HG03558 (cell line): ENCODE results near the gene TMEM201.
"Not testable (repeated sequence)": the region's sequence is repeated elsewhere in the genome, so short reads cannot be mapped to it uniquely, and the experiment has no call there.

Experiments
- ATAC-seq: cut with Tn5 transposase; IDR thresholded peaks from one replicate; pipeline ENCODE4 v1.9.1; 2021; ENCODE audit warnings: moderate number of reproducible peaks; ENCODE audit not compliant: unreplicated experiment; ENCODE audit errors: extremely low read depth

TMEM201 gene

DNA sequence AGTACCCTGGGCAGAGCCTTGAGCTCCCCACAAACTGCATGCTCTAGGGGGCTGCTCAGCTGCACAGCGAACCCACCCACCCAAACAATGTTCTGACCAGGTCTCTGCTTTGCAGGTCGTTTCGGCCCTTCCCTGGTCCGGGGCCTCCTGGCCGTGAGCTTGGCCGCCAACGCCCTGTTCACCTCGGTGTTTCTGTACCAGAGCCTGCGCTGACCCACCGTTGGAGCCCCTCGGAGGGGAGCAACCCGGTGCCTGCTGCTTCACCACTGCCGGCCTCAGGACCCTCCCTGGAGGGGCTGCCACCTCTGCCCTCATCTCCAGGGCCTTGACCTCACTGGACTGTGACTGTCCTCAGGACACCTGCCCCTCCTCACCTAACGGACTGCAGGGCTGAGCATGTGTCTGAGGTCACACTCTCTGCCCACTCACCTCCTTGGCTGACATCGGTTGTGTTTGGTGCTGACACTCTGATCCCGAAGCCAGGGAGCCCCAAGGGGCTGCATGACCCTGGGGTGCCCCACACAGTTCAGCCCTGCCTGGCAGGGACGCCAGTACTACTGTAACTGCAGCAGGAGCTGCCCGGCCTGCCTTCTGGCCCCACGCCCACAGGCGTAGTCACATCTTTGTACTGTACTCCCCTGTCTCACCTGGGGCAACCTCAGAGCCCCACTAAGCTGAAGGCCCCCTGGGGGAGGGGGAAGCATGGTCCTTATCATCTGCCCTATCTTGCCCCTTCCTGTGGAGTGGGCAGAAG, 24.3 kb downstream of the TMEM201 start:
- ATAC-seq: no peak

DNA sequence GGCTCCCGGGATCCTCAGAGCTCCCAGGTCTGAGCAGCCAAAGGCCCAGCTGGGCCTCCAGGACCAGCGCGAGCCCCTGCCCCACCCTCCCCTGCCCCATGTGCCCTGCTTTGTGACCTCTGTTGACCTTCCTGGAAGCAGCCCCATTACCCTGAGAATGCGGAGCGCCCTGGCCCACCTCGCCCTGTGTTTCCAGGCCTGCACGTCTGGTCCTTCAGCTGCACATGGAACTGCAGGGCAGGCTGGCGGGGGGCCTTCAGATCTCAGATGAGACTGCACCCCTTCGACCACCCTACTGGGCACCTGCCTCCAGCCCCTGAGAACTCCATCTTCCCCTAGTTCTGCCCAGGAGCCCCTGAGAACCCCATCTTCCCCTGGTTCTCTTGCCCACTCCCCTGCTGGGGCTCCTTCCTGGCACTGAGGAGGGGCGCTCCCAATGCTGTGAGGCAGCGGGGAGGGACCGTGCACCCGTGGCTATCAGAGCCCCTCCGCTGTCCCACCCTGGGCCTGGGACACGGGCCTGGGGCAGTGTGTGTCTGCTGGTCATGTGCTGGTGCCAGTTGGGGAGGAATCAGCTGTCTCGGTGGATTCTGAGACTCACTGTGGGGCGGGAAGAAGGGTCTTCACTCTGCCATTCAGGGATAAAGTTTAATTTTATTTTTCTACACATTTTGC, 25.1 kb downstream of the TMEM201 start:
- ATAC-seq: no peak

DNA sequence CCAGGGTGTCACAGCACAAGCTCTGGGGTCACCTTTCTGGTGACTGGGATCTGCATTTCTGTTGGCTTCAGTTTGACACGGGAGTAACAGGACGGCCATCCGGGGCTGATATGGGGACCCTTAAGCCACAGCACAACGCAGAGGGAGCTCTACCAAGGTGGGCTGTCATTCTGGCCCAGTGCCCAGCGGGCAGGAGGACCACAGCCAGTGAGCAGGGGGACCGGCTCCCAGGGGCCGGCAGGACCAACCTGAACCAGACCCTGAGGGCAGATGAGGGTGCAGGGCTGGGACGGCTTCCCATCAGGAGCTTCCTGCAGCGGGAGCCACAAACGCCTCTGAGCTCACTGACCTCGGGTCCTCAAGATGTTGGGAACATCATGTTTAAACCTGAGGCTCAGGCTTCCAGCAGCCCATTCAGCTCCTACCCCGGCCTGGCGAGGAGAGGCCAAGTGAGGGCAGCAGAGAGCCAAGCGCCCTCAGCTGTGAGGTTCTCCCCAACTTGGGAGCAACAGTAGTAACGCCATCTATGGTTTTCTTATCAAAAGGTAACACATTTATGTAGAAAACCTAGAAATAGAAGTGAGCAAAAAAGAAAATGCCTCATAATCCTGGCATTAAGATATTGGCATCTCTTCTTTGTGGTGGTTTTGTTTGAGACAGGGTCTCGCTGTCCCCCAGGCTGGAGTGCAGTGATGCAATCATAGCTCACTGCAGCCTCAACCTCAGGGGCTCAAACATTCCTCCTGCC, 26.8 kb downstream of the TMEM201 start:
- no peak for ATAC-seq

DNA sequence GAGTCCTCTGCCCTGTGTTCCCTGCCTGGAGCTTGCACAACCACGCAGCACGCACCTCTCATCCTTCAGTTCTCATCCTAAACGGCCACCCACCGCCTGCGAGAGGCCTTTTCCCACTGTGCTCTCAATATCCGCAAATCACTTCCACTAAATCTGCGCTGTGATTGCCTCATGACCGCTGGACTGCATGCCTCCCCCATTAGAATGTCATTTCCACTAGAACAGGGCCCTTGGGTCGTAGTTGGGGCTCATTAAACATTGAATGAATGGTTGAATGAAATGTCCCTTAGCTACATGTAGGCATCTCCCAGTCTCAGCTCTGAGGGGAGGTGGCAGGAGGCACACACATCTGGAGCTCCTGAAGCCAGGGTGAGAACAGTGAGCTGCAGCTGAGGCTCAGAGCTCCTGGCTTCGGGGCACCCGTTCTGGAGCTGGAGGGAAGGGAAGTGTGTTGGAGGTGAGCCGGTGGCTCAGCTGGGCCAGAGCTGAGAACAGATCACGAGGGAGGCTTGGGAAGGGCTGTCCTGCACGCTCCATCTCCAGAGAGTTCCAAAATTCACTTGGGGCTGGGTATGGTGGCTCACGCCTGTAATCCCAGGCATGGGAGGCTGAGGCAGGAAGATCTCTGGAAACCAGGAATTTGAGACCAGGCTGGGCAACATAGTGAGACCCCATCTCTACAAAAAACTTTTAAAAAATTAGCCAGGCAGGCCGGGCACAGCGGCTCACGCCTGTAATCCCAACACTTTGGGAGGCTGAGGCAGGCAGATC, 30.4 kb downstream of the TMEM201 start:
- no peak for ATAC-seq

DNA sequence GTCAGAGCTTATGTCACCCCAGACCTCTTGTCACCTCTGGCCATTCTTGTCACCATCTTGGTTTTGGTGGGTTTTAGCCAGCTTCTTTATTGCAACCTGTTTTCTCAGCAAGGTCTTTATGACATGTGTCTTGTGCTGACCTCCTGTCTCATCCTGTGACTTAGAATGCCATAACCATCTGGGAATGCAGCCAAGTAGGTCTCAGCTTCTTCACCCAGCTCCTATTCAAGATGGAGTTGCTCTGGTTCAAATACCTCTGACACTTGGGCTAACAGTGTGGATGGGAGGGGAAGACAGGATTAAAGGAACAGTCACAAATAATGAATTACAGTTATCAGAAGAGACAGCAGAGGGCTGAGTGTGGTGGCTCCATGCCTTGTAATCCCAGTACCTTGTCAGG, 32.3 kb downstream of the TMEM201 start:
- ATAC-seq: no peak

DNA sequence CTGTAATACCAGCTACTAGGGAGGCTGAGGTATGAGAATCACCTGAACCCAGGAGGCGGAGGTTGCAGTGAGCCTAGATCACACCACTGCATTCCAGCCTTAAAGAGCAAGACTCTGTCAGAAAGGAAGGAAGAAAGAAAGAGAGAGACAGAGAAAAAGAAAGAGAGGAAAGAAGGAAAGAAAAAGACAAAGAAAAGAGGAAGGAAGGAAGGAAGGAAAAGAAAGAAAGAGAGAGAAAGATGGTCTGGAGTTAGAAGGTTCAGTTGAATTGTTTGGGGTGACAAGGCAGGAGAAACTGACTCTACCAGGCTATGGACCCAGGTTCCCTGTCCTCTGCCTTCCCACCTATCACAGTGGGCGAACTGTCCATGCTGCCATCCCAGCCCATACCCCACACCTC, 35.4 kb downstream of the TMEM201 start:
- ATAC-seq: no peak

DNA sequence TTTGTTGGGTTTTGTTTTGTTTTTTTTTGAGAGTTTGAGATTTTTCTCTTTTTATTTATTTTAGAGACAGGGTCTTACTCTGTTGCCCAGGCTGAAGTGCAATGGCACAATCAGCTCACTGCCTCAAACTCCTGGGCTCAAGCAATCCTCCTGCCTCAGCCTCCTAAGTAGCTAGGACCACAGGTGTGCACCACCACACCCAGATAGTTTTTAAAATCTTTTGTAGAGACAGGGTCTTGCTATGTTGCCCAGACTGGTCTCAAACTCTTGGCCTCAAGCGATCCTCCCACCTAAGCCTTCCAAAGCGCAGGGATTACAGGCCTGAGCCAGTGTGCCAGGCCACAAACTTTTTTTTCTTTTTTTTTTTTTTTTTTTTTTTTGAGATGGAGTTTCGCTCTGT, 36.3 kb downstream of the TMEM201 start:
- ATAC-seq: not testable (repeated sequence)

DNA sequence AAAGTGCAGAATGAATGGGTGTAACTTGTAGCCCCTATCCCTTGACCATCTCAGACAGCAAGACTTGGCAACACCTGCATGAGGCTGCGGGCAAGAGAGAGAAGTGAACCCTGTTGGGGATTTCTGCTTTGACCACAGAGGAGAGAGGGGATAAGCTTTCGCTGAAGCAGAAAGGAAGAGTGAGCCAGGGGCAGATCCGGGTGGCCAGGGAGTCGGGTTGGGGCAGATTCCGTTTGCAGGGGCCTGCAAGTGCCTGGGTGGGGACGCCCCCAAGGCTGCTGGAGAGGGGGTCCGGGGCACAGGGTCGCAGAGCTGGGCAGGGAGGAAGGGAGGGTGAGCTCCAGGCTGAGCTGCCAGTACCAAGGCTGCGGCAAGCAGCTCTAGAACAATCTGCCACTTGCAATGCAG, 37.5 kb downstream of the TMEM201 start:
- ATAC-seq: no peak

DNA sequence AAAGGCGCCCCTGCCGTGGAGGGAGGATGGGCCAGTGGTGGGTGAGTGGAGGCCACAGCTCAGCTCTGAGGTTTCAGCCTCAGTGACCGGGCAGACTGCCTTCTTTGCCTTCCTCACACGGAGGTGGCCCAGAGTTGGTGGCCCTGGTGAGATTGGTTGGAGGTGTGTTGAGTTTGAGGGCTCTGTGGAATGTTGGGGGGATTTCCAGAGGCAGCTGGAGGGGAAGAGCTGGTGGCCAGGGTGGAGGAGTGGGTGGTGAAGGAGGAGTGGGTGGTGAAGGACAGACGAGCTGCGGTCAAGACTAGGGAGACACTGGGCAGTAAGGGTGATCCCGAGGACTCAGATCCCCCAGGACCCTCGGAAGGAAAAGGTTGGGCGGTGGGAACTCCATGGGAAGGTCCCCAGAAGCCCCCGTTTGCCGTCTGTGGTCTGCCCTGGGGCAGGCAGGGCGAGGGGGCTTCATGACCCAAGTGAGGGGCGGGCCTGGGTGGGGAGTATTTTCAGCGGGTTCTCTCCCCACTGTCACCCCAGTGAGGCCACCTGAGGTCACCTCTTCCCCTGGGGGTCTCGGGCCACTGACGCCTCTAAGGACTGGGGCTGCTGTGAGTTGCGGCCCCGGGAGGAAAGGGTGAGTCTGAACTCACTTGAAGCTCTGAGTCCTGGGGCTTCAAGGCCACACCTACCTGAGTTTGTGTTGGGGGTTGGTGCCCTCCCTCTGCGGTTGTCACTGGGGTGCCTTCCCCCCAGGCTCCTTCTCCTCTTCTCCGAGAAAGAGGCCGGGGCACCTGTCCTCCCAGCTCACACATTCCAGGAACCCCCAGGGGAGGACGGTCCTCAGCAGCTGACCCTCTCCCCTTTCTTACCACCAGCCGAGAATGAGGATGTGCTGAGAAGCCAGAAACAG, 40.1 kb downstream of the TMEM201 start:
- ATAC-seq: no peak

DNA sequence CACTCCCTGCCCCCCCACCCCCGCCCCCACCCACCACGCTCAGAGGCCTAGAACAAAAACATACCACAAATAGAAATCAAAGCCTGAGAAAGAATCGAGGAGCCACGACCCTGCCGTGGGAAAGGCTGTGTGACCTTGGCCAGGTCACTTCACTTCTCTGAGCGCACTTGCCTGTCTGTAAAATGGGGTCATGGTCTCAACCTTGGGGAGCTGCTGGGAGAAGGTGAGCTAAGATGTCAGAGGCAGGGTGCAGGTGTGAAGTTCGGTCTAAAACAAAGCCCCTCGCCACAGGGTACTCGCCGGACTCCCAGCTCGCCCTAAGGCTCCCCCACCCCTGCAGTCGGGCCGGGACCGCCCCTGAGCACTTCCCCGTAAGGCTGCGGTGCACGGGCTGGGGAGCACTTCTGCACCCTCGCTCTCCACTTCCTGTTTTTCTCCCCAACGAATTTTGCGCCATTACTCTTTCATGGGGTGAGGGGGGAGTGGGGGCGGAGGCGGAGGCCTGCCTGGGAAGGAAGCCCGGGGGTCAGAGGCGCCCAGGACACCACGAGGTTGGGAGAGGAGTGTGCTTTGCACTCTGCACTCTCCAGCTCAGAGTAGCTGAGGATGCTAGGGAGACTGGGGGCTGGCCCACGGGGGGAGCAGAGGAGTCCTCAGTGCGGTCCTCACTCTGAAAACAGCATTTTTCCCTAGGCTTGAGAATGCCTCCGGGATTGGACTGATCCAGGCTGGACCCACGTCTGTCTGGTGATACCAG, 40.9 kb downstream of the TMEM201 start:
- no peak for ATAC-seq

DNA sequence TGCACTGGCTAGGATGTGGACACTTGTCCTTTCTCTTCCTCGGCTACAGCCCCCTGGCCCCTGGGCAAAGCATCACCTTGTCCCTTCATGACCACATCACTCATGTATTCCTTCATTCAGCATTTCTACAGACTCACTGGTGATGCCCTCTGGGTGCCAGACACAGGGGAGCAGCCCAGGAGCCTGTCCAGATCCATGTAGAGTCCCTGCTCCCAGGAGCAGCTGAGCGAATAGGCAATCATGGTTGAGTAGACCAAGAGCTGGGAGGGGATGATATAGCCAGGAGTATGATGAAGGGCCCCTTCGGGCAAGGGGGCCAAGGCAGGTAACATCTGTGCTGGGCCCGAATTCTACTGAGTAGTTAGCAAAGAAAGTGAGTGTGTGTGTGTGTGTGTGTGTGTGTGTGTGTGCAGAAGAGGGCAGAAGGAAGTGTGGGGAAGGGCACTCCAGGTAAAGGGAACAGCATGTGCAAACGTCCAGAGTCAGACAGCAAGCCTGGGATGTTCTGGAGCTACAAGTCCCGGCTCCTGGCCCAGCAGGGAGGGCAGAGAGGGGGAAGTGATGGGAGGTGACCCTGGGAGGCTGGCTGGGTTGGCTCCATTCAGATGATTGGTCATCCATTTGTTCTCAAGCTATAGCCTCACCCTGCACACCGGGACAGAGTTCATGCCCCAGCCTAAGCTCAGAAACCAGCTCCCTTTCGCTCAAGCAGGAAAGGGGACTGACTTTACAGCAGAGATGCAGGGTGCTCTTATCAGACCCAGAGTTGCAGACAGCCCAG, 41.8 kb downstream of the TMEM201 start:
- ATAC-seq: no peak

DNA sequence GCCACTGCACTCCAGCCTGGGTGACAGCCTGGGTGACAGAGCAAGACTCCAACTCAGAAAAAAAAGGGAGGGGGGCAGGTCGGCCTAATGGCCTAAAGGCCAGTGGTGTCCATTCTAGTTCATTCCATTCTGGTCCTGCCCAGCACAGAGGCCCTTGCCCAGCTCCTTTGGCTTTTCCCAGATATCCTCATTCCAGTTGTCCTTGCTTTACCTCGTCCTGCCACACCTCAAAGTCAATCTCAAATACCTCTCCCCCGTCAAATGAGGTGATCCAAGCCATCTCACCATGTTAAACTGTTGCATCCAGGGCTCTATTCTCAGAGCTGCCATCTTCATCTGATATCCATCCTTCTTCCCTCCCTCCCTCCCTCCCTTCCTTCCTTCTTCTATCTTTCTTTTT, 42.9 kb downstream of the TMEM201 start:
- no peak for ATAC-seq

DNA sequence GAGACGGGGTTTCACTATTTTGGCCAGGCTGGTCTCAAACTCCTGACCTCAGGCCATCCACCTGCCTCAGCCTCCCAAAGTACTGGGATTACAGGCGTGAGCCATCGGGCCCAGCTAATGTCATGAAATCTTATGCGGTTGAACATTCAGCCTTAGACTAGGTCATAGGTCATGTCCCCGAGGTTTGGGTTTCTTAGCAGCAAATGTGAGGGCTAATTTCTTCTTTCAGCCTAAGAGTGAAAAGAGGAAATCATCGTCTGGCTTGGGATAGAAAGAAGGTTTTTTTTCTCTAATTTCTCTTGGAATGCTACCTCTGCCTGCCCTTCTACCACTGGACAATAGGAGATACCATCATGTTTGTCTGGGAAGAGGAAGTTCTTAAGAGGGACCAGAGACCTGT, 44.8 kb downstream of the TMEM201 start:
- no peak for ATAC-seq

DNA sequence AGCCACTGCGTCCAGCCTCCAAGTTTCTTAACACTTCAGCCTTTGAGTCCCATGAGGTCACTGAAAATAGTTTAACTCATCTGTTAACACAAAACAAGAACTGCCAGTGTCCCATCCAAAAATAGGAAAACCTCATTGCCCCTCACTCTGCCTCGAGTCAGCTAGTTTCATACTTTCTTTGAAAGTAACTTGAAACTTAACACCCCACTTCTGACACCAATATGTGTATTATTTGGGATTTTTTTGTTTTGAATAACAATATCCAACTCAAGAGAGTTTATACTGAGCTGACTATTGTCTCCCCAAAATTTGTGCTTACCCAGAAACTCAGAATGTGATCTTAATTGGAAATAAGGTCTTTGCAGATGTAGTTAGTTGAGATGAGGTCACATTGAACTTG, 45.9 kb downstream of the TMEM201 start:
- no peak for ATAC-seq

DNA sequence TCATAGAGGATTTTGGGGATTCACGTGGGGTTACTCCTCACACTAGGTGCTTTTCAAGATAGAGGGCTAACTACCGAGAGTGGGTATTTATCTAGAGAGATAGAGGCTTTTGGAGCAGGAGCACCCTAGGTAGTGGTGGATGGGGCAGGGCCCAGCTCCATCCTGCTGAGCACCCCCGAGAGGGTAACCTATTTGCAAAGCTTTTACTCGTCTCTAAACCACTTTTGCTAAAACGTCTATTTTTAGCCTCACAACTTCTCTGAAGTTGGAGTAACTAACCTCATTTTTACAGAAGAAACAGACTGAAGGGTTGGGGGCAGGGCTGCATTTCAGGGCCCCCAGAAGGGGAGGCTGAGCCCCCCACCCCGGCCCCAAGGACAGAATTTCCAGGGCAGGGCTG, 50.5 kb downstream of the TMEM201 start:
- ATAC-seq: no peak

DNA sequence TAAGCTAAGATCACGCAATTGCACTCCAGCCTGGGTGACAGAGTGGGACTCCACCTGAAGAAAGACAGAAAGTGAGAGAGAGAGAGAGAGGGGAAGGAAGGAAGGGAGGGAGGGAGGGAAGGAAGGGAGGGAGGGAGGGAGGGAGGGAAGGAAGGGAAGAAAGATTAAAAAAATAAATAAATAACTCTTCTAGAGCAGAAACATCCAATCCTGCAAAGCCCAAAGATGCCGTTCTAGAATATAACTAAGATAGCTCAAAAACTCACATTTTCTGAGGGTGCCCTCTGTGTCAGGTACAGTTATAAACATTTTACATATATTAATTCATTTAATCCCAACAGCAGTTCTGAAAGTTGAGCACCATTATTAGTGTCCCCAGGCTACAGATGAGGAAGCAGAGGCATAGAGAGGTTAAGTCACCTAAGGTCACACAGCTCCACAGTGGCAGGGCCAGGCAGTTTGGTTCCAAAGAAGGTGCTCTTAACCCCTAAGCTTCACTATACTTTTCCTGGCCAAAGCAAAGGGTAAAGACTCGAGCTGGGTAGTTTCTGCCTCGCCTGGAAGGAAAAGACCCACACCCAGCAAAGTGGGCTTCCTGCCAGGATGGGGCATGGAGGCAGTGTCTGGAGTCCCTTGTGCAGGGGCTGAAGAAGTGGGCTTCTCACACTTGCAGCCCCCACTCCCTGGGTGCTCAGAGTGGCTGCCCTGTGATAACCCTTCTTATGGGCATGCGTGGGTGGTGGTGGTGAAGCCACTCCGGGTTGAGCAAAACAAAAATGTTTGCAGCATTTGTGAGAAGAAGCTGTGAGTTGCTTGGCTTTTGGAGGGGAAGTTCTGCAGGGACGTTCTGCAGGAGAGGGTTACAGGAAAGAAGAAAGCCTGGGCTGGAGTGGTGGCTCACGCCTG, 54.9 kb downstream of the TMEM201 start:
- no peak for ATAC-seq

DNA sequence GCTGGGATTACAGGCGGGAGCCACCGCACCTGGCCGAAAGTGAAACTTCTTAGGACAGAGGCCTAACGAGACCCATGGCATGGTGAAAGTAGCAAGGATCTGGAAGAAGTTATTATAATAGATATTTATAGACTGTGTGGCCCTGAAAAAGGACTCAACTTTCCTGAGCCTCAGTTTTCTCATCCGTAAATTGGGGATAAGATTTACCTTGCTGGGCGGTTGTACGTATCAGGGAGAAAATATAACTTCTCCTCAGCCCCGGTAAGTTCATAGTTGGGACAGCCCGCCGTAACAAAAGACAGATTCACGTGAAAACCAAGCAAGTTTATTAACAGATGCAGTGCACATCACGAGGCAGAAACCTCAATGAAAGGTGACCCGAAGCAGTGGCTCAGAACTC, 57.3 kb downstream of the TMEM201 start:
- ATAC-seq: no peak
